NB4 (cell line): ENCODE data around the gene EIF3F.

ENCODE experiments used
- POLR2A ChIP-seq: IDR thresholded peaks from 2 replicates; pipeline ENCODE4 v1.6.1; 2011; ENCODE audit warnings: mild to moderate bottlenecking; ENCODE audit not compliant: insufficient read length; ENCODE audit errors: extremely low read depth
- TF ChIP-seq, protein P1 (sequence below): IDR thresholded peaks from one replicate; pipeline ENCODE4 v1.5.1; 2012; ENCODE audit warnings: low read depth, low read length
- TF ChIP-seq, protein P2 (sequence below): IDR thresholded peaks from 2 replicates; pipeline ENCODE4 v1.6.1; 2011; ENCODE audit warnings: low read depth, low read length

DNA sequence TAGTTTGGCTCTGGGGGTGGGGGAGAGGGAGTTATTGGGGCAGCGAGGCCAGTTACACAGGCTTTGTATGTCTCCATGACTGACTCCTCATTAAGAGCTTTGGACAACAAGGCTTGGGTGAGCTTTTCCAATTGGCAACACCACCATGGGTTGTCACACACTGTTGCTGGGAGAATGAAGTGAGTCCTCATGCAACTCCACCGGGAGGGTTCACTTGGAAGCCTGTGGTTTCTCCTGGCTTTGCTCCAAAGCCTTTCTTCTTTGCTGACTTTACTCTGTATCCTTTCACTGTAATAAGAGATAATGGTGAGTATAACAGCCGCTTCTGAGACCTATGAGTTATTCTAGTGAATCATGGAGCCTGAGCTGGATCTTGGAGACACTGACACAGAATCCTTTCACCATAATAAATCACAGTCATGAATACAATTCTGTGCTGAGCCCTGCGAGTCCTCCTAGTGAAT, 24.9 kb downstream of the EIF3F start:
- TF ChIP-seq, protein P1, sequence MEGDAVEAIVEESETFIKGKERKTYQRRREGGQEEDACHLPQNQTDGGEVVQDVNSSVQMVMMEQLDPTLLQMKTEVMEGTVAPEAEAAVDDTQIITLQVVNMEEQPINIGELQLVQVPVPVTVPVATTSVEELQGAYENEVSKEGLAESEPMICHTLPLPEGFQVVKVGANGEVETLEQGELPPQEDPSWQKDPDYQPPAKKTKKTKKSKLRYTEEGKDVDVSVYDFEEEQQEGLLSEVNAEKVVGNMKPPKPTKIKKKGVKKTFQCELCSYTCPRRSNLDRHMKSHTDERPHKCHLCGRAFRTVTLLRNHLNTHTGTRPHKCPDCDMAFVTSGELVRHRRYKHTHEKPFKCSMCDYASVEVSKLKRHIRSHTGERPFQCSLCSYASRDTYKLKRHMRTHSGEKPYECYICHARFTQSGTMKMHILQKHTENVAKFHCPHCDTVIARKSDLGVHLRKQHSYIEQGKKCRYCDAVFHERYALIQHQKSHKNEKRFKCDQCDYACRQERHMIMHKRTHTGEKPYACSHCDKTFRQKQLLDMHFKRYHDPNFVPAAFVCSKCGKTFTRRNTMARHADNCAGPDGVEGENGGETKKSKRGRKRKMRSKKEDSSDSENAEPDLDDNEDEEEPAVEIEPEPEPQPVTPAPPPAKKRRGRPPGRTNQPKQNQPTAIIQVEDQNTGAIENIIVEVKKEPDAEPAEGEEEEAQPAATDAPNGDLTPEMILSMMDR = no peak
- no peak for TF ChIP-seq POLR2A
- TF ChIP-seq, protein P2, sequence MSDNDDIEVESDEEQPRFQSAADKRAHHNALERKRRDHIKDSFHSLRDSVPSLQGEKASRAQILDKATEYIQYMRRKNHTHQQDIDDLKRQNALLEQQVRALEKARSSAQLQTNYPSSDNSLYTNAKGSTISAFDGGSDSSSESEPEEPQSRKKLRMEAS = no peak
